Stimulated activated CD8-positive, alpha-beta memory T cell treated with anti-CD3 and anti-CD28 coated beads, Interleukin-7, amount 100 ng/mL, for 24 hours (primary cell): ENCODE results near the gene CXCR2.
A peak's percentile ranks its signal among the peaks of the same experiment; 100 is the strongest.

Source experiments
- DNase-seq: peaks from one replicate; pipeline ENCODE4 v3.0.0-alpha.2; 2020; ENCODE audit warnings: low read depth

Gene CXCR2

DNA sequence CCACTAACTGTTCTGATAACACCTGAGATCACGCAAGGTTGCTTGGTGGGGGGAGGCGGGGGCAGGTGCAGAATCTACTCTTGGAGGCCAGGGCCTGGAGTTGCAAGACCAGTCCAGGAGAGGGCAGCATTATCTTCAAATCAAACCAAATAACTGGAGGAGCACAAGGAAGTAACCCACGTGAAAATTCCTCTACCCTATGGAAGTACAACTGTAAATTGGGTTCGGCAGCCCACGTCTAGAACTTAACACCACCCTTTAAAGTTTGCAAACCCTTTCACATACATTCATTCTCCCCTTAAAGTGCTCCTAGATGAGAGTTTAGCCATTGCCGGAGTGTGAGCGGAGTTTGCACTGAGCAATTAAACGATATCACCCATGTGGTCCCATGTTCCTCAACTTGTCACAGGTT is 60.5 kb downstream of the CXCR2 start:
- peak; percentile 33 for DNase-seq
